ENCODE data around the gene SUPT6H. TPM values are rescaled to one million over a fixed set of nuclear protein-coding genes. Genes with fewer than 3 reads are reported as not detected.
A peak's percentile ranks its signal among the peaks of the same experiment; 100 is the strongest.

SUPT6H gene
- 49.1 and 65.2 TPM in 2 replicates for total RNA-seq

GRCh38 chr17:28661635-28662526 is at the start of gene SUPT6H, which contains the start of gene SDF2:
Gene SUPT6H (plus strand): TSS chr17:28662205. CDS start chr17:28673402, 11,197 bp downstream.
Gene SDF2 (minus strand): TSS chr17:28661906. CDS start chr17:28661876, 30 bp downstream.
- DNase-seq (ENCODE audit: extremely low read depth, low read depth, low spot score): peak; percentile 47

- DNase-seq (ENCODE audit: extremely low read depth, low read depth, low spot score): no peak
Observed at GRCh38 chr17:28612531-28612930, 49.5 kb upstream of the SUPT6H start.

- no peak for DNase-seq (ENCODE audit: extremely low read depth, low read depth, low spot score)
Observed at GRCh38 chr17:28612936-28613872, 48.8 kb upstream of the SUPT6H start.

- DNase-seq (ENCODE audit: extremely low read depth, low read depth, low spot score): no peak
Observed at GRCh38 chr17:28613931-28614381, 48.0 kb upstream of the SUPT6H start, which contains the start of gene RSKR. Gene RSKR (minus strand): TSS chr17:28614185. CDS start chr17:28614161, 24 bp downstream.

- no peak for DNase-seq (ENCODE audit: extremely low read depth, low read depth, low spot score)
Observed at GRCh38 chr17:28615260-28615940, 46.6 kb upstream of the SUPT6H start.

- DNase-seq (ENCODE audit: extremely low read depth, low read depth, low spot score): no peak
Observed at GRCh38 chr17:28616281-28616680, 45.7 kb upstream of the SUPT6H start.

GRCh38 chr17:28618464-28618863 is 43.5 kb upstream of the SUPT6H start:
- DNase-seq (ENCODE audit: extremely low read depth, low read depth, low spot score): no peak

GRCh38 chr17:28620010-28620409 is 42.0 kb upstream of the SUPT6H start:
- DNase-seq (ENCODE audit: extremely low read depth, low read depth, low spot score): no peak

GRCh38 chr17:28622186-28622585 is 39.8 kb upstream of the SUPT6H start:
- no peak for DNase-seq (ENCODE audit: extremely low read depth, low read depth, low spot score)

GRCh38 chr17:28623696-28624095 is 38.3 kb upstream of the SUPT6H start:
- no peak for DNase-seq (ENCODE audit: extremely low read depth, low read depth, low spot score)

GRCh38 chr17:28624148-28624547 is 37.9 kb upstream of the SUPT6H start:
- DNase-seq (ENCODE audit: extremely low read depth, low read depth, low spot score): no peak

GRCh38 chr17:28626818-28627217 is 35.2 kb upstream of the SUPT6H start:
- DNase-seq (ENCODE audit: extremely low read depth, low read depth, low spot score): no peak

GRCh38 chr17:28634206-28634865 is 27.7 kb upstream of the SUPT6H start:
- DNase-seq (ENCODE audit: extremely low read depth, low read depth, low spot score): no peak

- no peak for DNase-seq (ENCODE audit: extremely low read depth, low read depth, low spot score)
Observed at GRCh38 chr17:28635506-28635905, 26.5 kb upstream of the SUPT6H start.

- DNase-seq (ENCODE audit: extremely low read depth, low read depth, low spot score): no peak
Observed at GRCh38 chr17:28641579-28641978, 20.4 kb upstream of the SUPT6H start.

- no peak for DNase-seq (ENCODE audit: extremely low read depth, low read depth, low spot score)
Observed at GRCh38 chr17:28643983-28644786, 17.8 kb upstream of the SUPT6H start.

GRCh38 chr17:28644787-28645575 is 17.0 kb upstream of the SUPT6H start, which contains the start of gene BLTP2:
Gene BLTP2 (minus strand): TSS chr17:28645158. CDS start chr17:28645056, 102 bp downstream.
- peak; percentile 48 for DNase-seq (ENCODE audit: extremely low read depth, low read depth, low spot score)

GRCh38 chr17:28645576-28645939 is 16.4 kb upstream of the SUPT6H start:
- DNase-seq (ENCODE audit: extremely low read depth, low read depth, low spot score): no peak

Data from glomerular endothelial cell (primary cell).